H1 (cell line): ENCODE data around the gene RETREG1. TPM values are rescaled to one million over a fixed set of nuclear protein-coding genes. Genes with fewer than 3 reads are reported as not detected.

Source experiments
- CTCF ChIA-PET: fragments of 300-600 bp; sonication (Branson Sonifier 250); formaldehyde crosslinking; loops from one replicate; lab custom pipeline; 2021; ENCODE audit not compliant: partially characterized antibody; lab: Charles Lee
- POLR2A ChIA-PET: fragments of 300-600 bp; sonication (Branson Sonifier 250); formaldehyde crosslinking; loops from one replicate; lab custom pipeline; 2021; ENCODE audit warnings: inconsistent platforms; ENCODE audit not compliant: partially characterized antibody; lab: Charles Lee
- DNase-seq, 2 experiments: peaks; one replicate each; pipeline versions ENCODE4 v3.0.0 to v3.0.0-alpha.2; 2010 to 2022; ENCODE audit warnings: low spot score in 2 of 2, low read depth in 1 of 2, mixed read lengths in 1 of 2
- FAIRE-seq: peaks from 2 replicates; lab custom pipeline; 2011; peaks lifted over from hg19 to GRCh38; lab: Jason Lieb, UNC
- H2AFZ ChIP-seq: 2 replicates; pipeline ENCODE4 v1.8.1; 2012; ENCODE audit warnings: low read length, inconsistent platforms
- H2AK5ac ChIP-seq: 2 replicates; pipeline ENCODE4 v1.6.1; 2013; ENCODE audit warnings: low read depth, low read length
- H2BK120ac ChIP-seq: replicated peaks from 2 replicates; pipeline ENCODE3; 2013; ENCODE audit warnings: low read depth, low read length, inconsistent platforms
- H2BK12ac ChIP-seq: 2 replicates; pipeline ENCODE4 v1.6.1; 2013; ENCODE audit warnings: low read depth, low read length
- H2BK15ac ChIP-seq: 2 replicates; pipeline ENCODE4 v1.6.1; 2013; ENCODE audit warnings: low read length
- H2BK20ac ChIP-seq: 2 replicates; pipeline ENCODE4 v1.6.1; 2013; ENCODE audit warnings: low read length
- H2BK5ac ChIP-seq: 2 replicates; pipeline ENCODE4 v1.6.1; 2013; ENCODE audit warnings: low read depth, low read length
- H3K14ac ChIP-seq: 2 replicates; pipeline ENCODE4 v1.6.1; 2013; ENCODE audit warnings: inconsistent platforms; ENCODE audit not compliant: insufficient read length
- H3K18ac ChIP-seq: 2 replicates; pipeline ENCODE4 v1.6.1; 2013; ENCODE audit warnings: low read length; ENCODE audit errors: extremely low read depth
- H3K23ac ChIP-seq: 2 replicates; pipeline ENCODE4 v1.6.1; 2013; ENCODE audit warnings: inconsistent platforms; ENCODE audit not compliant: insufficient read length
- H3K23me2 ChIP-seq: 2 replicates; pipeline ENCODE4 v1.6.1; 2013; ENCODE audit warnings: low read depth, low read length
- H3K27ac ChIP-seq: 2 replicates; pipeline ENCODE4 v1.6.1; 2011; ENCODE audit warnings: low read depth, low read length, inconsistent platforms
- H3K27me3 ChIP-seq, 4 experiments: replicated peaks in 1 of 4; 1 replicate in 1 of 4; 2 replicates in 3 of 4; pipeline versions ENCODE4 v1.6.1 to v1.8.1; 2011 to 2013; ENCODE audit warnings: low read length in 3 of 4, mild to moderate bottlenecking in 3 of 4, inconsistent platforms in 2 of 4, mixed read lengths in 2 of 4, moderate library complexity in 1 of 4; ENCODE audit not compliant: control insufficient read depth in 3 of 4, insufficient read depth in 3 of 4; ENCODE audit errors: extremely low read depth in 1 of 4
- H3K36me3 ChIP-seq, 4 experiments: 2 replicates each; pipeline versions ENCODE4 v1.6.1 to v1.8.1; 2011 to 2013; ENCODE audit warnings: mild to moderate bottlenecking in 4 of 4, low read length in 3 of 4, moderate library complexity in 2 of 4, control low read depth in 1 of 4, inconsistent platforms in 1 of 4; ENCODE audit not compliant: insufficient read depth in 4 of 4, control insufficient read depth in 2 of 4
- H3K4ac ChIP-seq: replicated peaks from 2 replicates; pipeline ENCODE3; 2013; ENCODE audit warnings: low read length, low read depth, mixed read lengths, inconsistent platforms; ENCODE audit not compliant: insufficient read length
- H3K4me1 ChIP-seq, 4 experiments: replicated peaks in 1 of 4; 1 replicate in 1 of 4; 2 replicates in 3 of 4; pipeline versions ENCODE4 v1.6.1 to v1.8.1; 2011 to 2013; ENCODE audit warnings: low read length in 3 of 4, inconsistent platforms in 2 of 4, mixed read lengths in 1 of 4; ENCODE audit not compliant: insufficient read depth in 4 of 4, control insufficient read depth in 3 of 4
- H3K4me2 ChIP-seq, 2 experiments: 2 replicates each; pipeline versions ENCODE4 v1.6.1 to v1.8.1; 2011 to 2013; ENCODE audit warnings: low read depth in 2 of 2, low read length in 2 of 2, control low read depth in 1 of 2, inconsistent platforms in 1 of 2, mild to moderate bottlenecking in 1 of 2; ENCODE audit not compliant: insufficient read depth in 1 of 2
- H3K4me3 ChIP-seq, 4 experiments: fragments of 200-600, 300-600 bp in 1 of 4; sonication (generic), shearing (Covaris generic), sonication (Bioruptor Twin) in 1 of 4; 2 replicates each; pipeline versions ENCODE4 v1.5.1 to v1.8.1; 2011 to 2016; ENCODE audit warnings: low read length in 4 of 4, low read depth in 3 of 4, control low read depth in 2 of 4, inconsistent platforms in 2 of 4, mild to moderate bottlenecking in 2 of 4, mixed read lengths in 1 of 4, moderate library complexity in 1 of 4; ENCODE audit not compliant: insufficient read depth in 2 of 4; ENCODE audit errors: extremely low read depth in 1 of 4
- H3K56ac ChIP-seq: replicated peaks from 2 replicates; pipeline ENCODE3; 2013; ENCODE audit warnings: low read depth, mild to moderate bottlenecking, mixed read lengths, low read length, inconsistent platforms; ENCODE audit not compliant: insufficient read length
- H3K79me1 ChIP-seq: 2 replicates; pipeline ENCODE4 v1.6.1; 2013; ENCODE audit warnings: low read depth, low read length, control low read depth
- H3K79me2 ChIP-seq, 2 experiments: 2 replicates each; pipeline versions ENCODE4 v1.6.1 to v1.8.1; 2012 to 2013; ENCODE audit warnings: low read length in 2 of 2, mild to moderate bottlenecking in 2 of 2, inconsistent platforms in 1 of 2; ENCODE audit not compliant: insufficient read depth in 2 of 2, control insufficient read depth in 1 of 2
- H3K9ac ChIP-seq, 4 experiments: replicated peaks in 1 of 4; 1 replicate in 1 of 4; 2 replicates in 3 of 4; pipeline versions ENCODE4 v1.6.1 to v1.8.1; 2011 to 2013; ENCODE audit warnings: low read depth in 3 of 4, low read length in 3 of 4, control low read depth in 2 of 4, mild to moderate bottlenecking in 2 of 4, moderate library complexity in 2 of 4, inconsistent platforms in 1 of 4; ENCODE audit errors: extremely low read depth in 1 of 4
- H3K9me3 ChIP-seq, 2 experiments: 2 replicates each; pipeline versions ENCODE4 v1.6.1 to v1.8.1; 2012 to 2013; ENCODE audit warnings: mild to moderate bottlenecking in 2 of 2, moderate library complexity in 2 of 2, control low read depth in 1 of 2, inconsistent platforms in 1 of 2, low read depth in 1 of 2, low read length in 1 of 2, mixed read lengths in 1 of 2; ENCODE audit not compliant: insufficient read depth in 2 of 2
- H4K20me1 ChIP-seq, 2 experiments: replicated peaks in 1 of 2; 2 replicates each; pipeline versions ENCODE3 to v1.8.1; 2011 to 2013; ENCODE audit warnings: inconsistent platforms in 2 of 2, low read length in 2 of 2, mild to moderate bottlenecking in 1 of 2; ENCODE audit not compliant: insufficient read depth in 2 of 2, control insufficient read depth in 1 of 2
- H4K5ac ChIP-seq: 2 replicates; pipeline ENCODE4 v1.6.1; 2013; ENCODE audit warnings: low read length, low read depth, mixed read lengths, inconsistent platforms; ENCODE audit not compliant: insufficient read length
- H4K8ac ChIP-seq: 2 replicates; pipeline ENCODE4 v1.8.0; 2013; ENCODE audit warnings: mild to moderate bottlenecking, moderate library complexity, low read length, inconsistent platforms; ENCODE audit not compliant: insufficient read depth; ENCODE audit errors: extremely low read depth
- H4K91ac ChIP-seq: replicated peaks from 2 replicates; pipeline ENCODE3; 2013; ENCODE audit warnings: low read length, mixed read lengths, inconsistent platforms; ENCODE audit not compliant: insufficient read length
- BACH1 ChIP-seq: IDR thresholded peaks from 2 replicates; pipeline ENCODE4 v1.6.1; 2012; ENCODE audit warnings: low read length, improper control_type of control experiment
- BRCA1 ChIP-seq: IDR thresholded peaks from 2 replicates; pipeline ENCODE4 v1.6.1; 2012; ENCODE audit warnings: low read depth, low read length, improper control_type of control experiment
- CBX5 ChIP-seq: fragments of 300-800, 300-1000 bp; sonication (generic); IDR thresholded peaks from 2 replicates; pipeline ENCODE4 v1.7.1; 2016; ENCODE audit warnings: antibody characterized with exemption, low read length, low read depth
- CEBPB ChIP-seq: IDR thresholded peaks from 2 replicates; pipeline ENCODE4 v1.6.1; 2012; ENCODE audit warnings: low read depth, low read length
- CHD1 ChIP-seq: IDR thresholded peaks from 2 replicates; pipeline ENCODE4 v1.6.1; 2012; ENCODE audit warnings: low read depth, low read length, improper control_type of control experiment
- EP300 ChIP-seq, 2 experiments: IDR thresholded peaks; 1 replicate in 1 of 2; 2 replicates in 1 of 2; pipeline ENCODE4 v1.6.1; 2011 to 2012; ENCODE audit warnings: low read depth in 2 of 2, low read length in 2 of 2, mild to moderate bottlenecking in 2 of 2, borderline replicate concordance in 1 of 2, inconsistent platforms in 1 of 2, moderate library complexity in 1 of 2
- HDAC2 ChIP-seq, 2 experiments: fragments of 300-600 bp in 1 of 2; sonication (generic) in 1 of 2; IDR thresholded peaks; 2 replicates each; pipeline ENCODE4 v1.6.1; 2011 to 2012; ENCODE audit warnings: low read depth in 2 of 2, low read length in 2 of 2, mild to moderate bottlenecking in 2 of 2, moderate library complexity in 2 of 2, borderline replicate concordance in 1 of 2, inconsistent platforms in 1 of 2
- NRF1 ChIP-seq: IDR thresholded peaks from 2 replicates; pipeline ENCODE4 v1.6.1; 2011; ENCODE audit warnings: mild to moderate bottlenecking, low read depth, low read length, improper control_type of control experiment
- RNF2 ChIP-seq: fragments of 200-900, 300-1000 bp; sonication (generic); IDR thresholded peaks from 2 replicates; pipeline ENCODE4 v1.7.1; 2016; ENCODE audit warnings: borderline replicate concordance, low read depth, mild to moderate bottlenecking, antibody characterized with exemption, low read length; ENCODE audit not compliant: poor library complexity, severe bottlenecking; ENCODE audit errors: missing control alignments
- SUZ12 ChIP-seq: fragments of 200-600 bp; sonication (generic); IDR thresholded peaks from 2 replicates; pipeline ENCODE4 v1.6.1; 2012; ENCODE audit warnings: mild to moderate bottlenecking, inconsistent platforms, low read length, moderate library complexity, mixed read lengths
- TEAD4 ChIP-seq: IDR thresholded peaks from 2 replicates; pipeline ENCODE4 v1.6.1; 2012; ENCODE audit warnings: low read depth, low read length, inconsistent platforms, mixed read lengths
- USF2 ChIP-seq: IDR thresholded peaks from 2 replicates; pipeline ENCODE4 v1.6.1; 2011; ENCODE audit warnings: low read length, improper control_type of control experiment
- WGBS, 2 experiments: shearing (Covaris generic) in 1 of 2; methylation state at CpG; one replicate each; pipeline versions ENCODE4 v1.1.6 to v1.1.7; 2013 to 2015; ENCODE audit warnings: low lambda C conversion rate in 2 of 2, mixed read lengths in 2 of 2, inconsistent platforms in 1 of 2, low coverage in 1 of 2, missing lambda C conversion rate in 1 of 2; ENCODE audit not compliant: insufficient replicate concordance in 2 of 2, insufficient coverage in 1 of 2, insufficient read length in 1 of 2; ENCODE audit errors: extremely low coverage in 1 of 2, missing lambda C conversion rate in 1 of 2; 5-methylcytosine and 5-hydroxymethylcytosine counted together
- polyA plus RNA-seq, 7 experiments: library from polyadenylated mRNA; depleted of rRNA in 3 of 7; stranded (reverse) in 5 of 7; unstranded in 2 of 7; fragments of >200 nt in 5 of 7; fragments of 200-250 nt in 2 of 7; gene quantifications; 1 replicate in 5 of 7; 2 replicates in 1 of 7; 4 replicates in 1 of 7; pipeline versions ENCODE4 v1.2.1 to v1.2.3, GENCODE V29; 2011 to 2013; ENCODE audit warnings: missing spikeins in 2 of 7, mixed read lengths in 2 of 7
- total RNA-seq: library from RNA; stranded (reverse); fragmentation: NEBNext Ultra II Directional; extraction: Animal tissue kit (Norgen Biotek cat#: 25700); gene quantifications from 2 replicates; pipeline ENCODE4 v1.2.1, GENCODE V29; 2021

The RETREG1 gene
- total and polyA plus RNA-seq, 2 of the 8 experiments (the other 6 are each of a cell fraction or from before 2014, with no cell fraction given), result 0.62 to 1.9 TPM

DNA sequence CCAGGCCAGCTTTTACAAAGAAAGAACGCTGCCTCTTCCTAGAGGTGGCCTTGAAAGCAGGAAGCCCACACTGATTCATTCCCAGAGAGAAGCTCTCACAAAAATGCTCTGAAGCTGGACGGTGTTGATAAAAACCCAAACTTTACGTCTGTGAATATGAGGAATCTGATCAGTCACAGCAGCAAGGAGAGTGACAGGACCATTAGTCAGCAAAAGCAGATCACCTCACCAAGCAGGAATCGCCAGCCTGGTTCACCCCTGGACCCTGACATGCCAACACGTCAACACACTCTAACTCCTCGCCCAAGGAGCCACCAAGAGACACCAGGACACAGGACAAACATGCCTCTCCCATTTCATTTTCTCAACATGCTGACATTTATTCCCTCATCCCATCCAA, 80.6 kb downstream of the RETREG1 start:
- Histone ChIP-seq H4K20me1 (no peaks in the 10 kb centered on the region), H3K4me3 (no peak overlapping the region), H4K5ac (no peak overlapping the region), H3K14ac (no peak overlapping the region), H3K9ac (no peak overlapping the region), H3K23me2 (no peaks in the 10 kb centered on the region), H2AFZ (no peak overlapping the region), H2BK20ac (no peak overlapping the region), H2BK15ac (no peak overlapping the region), H3K27ac (no peak overlapping the region), H3K79me2 (no peaks in the 10 kb centered on the region), H3K4ac (no peak overlapping the region), H3K18ac (no peak overlapping the region), H2BK120ac (no peak overlapping the region), H3K36me3 (no peaks in the 10 kb centered on the region), H2AK5ac (no peak overlapping the region), H3K79me1 (no peaks in the 10 kb centered on the region), H2BK5ac (no peak overlapping the region), H4K8ac (no peak overlapping the region), H3K9me3 (no peaks in the 10 kb centered on the region), H3K56ac (no peak overlapping the region), H2BK12ac (no peak overlapping the region), H3K4me1 (no peaks in the 10 kb centered on the region), H3K4me2 (no peak overlapping the region), H4K91ac (no peak overlapping the region), H3K23ac (no peak overlapping the region), H3K27me3 (no peaks in the 10 kb centered on the region)
- CTCF ChIA-PET, result interaction anchor here (0.6 to 8.0 kb wide), 5 partner anchors 10 to 1422 kb away, joined by 4 to 72 read pairs (median 7); no protein-coding TSS in a partner anchor
- no peak for FAIRE-seq
- no peak for DNase-seq
- TF ChIP-seq RNF2, result no peak
- no peak for TF ChIP-seq EP300 (IDR thresholded peaks at IDR 0.05; ENCODE audit: borderline replicate concordance in 1 of 2, low read depth in 2 of 2, low read length in 2 of 2)
- TF ChIP-seq CHD1, result no peak
- no peak for TF ChIP-seq TEAD4
- no peak for TF ChIP-seq CEBPB
- TF ChIP-seq CBX5, result no peak
- TF ChIP-seq HDAC2 (IDR thresholded peaks at IDR 0.05; ENCODE audit: borderline replicate concordance in 1 of 2, low read depth in 2 of 2, low read length in 2 of 2), result no peak
- TF ChIP-seq SUZ12, result no peak
- no peak for TF ChIP-seq BRCA1
- TF ChIP-seq BACH1, result no peak
- TF ChIP-seq NRF1, result no peak
- TF ChIP-seq USF2, result no peak
- WGBS, 2 experiments, result 92% methylated on average over 6 of the region's 6 CpGs; no CpG with 5 or more reads in 1 of the 2 experiments
- POLR2A ChIA-PET, result no interaction called here
